CD4-positive, alpha-beta T cell treated with Interleukin-15 for 1 hour (primary cell): Measurements from ENCODE around the gene SSTR5.

Experiments used
- DNase-seq: peaks from one replicate; pipeline ENCODE4 v3.0.0-alpha.2; 2020

Gene SSTR5

GRCh38 chr16:1127101-1127500 lies 54.6 kb downstream of the SSTR5 start:
- DNase-seq = no peak

- DNase-seq = no peak
These were observed 55.6 kb downstream of the SSTR5 start for GRCh38 chr16:1127971-1128715.

DNA sequence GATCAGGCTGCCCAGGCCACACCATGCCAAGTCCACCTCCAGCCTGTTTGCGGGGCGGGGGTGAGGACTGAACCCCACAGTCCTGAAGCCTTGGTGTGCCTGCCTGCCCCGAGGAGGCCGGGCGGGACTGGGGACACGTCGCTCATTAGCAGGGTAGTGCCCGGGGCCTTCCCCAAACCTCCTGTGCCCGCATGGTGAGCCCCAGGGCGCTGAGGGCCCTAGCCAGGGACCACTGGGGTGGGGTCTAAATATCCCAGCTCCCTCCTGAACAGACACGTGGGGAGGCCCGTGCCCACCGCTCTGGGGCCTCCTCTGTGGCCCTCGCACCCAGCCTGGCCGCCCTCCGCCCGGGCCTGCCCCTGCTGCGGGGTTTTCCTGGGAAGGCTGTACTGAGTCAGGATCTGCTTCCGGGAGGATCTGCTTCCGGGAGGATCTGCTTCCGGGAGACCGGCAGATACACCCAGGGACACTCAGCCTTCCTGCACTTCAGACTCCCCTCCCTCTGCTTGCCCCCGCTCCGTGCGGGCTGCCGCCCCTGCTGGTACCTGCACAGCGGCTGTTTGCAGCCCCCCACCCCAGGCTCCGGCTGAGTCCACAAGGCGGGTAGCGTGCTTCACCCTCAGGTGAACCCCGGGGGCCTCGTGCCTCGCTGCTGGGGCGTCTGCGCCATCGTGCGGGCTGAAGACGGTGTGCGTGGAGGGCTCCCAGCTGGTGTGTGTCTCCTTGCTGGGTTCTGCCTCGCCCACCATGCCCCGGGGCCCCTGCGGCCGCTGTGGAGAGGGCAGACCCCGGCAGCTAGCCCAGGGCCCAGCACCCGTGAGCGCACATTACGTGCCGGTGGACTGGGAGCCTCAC lies 56.8 kb downstream of the SSTR5 start:
- no peak for DNase-seq

GRCh38 chr16:1130382-1130781 lies 57.8 kb downstream of the SSTR5 start:
- no peak for DNase-seq
